ENCODE results near the gene EFHC2. TPM values are rescaled to one million over a fixed set of nuclear protein-coding genes. Genes with fewer than 3 reads are reported as not detected.
A peak's percentile ranks its signal among the peaks of the same experiment; 100 is the strongest.

EFHC2 gene
- total RNA-seq, 1 experiment from 2014 or later, result not detected

DNA sequence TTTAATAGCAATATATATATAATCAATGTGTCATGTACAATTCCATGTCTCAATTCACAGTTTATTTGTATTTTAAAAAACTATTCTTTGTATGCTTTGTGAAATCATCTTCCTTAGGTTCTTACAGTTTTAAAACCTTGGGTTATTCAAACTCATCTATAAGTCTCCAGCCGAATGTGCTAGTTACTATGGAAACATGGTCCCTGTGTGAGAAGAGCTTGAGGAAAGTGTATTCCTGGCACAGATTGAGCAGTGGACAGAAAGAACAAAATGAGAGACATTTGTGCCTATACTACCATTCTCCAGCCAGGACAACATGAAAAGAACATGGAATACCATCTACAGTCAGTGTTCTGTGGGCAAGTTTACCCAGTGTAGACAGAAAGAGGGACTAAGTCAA, 103.4 kb downstream of the EFHC2 start:
- Histone ChIP-seq H3K9me3 (ENCODE audit: low read length) (no peaks in the 10 kb centered on the region), H3K4me3 (ENCODE audit: low read length) (no peak overlapping the region), H3K36me3 (ENCODE audit: insufficient read depth, low read length) (no peaks in the 10 kb centered on the region), H3K79me2 (ENCODE audit: low read length) (no peaks in the 10 kb centered on the region), H3K9me2 (replicated peaks; ENCODE audit: insufficient read depth, low read length) (no peaks in the 10 kb centered on the region), H3K9ac (ENCODE audit: low read length) (no peak overlapping the region), H3K27me3 (ENCODE audit: low read length) (no peaks in the 10 kb centered on the region), H2AFZ (ENCODE audit: low read length) (no peak overlapping the region), H3K4me1 (ENCODE audit: low read length) (no peaks in the 10 kb centered on the region), H3K27ac (ENCODE audit: low read length) (no peak overlapping the region), H3K4me2 (ENCODE audit: low read depth, low read length, poor library complexity, severe bottlenecking) (no peak overlapping the region), H4K20me1 (ENCODE audit: insufficient read depth, low read depth, low read length) (no peaks in the 10 kb centered on the region)
- DNase-seq, result no peak

DNA sequence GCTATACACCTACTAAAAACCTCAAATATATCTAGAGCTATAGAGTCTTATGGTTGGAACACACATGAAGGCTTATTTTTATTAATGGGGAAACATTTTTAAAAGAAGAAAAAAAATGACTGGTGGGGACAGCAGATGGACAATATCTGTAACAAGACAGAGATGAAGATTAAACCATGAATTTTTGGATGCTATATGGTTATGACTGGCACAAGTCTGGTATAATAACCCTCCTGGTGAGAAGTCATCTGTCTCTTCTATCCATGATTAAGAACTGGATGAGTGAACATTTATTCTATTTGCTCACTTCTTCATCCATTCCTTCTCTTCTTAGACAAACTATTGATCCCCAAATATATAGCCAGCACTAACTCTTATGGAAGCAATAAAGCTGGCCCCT, 104.4 kb downstream of the EFHC2 start:
- Histone ChIP-seq H3K79me2 (ENCODE audit: low read length) (no peaks in the 10 kb centered on the region), H3K4me1 (ENCODE audit: low read length) (no peaks in the 10 kb centered on the region), H3K27ac (ENCODE audit: low read length) (no peak overlapping the region), H3K36me3 (ENCODE audit: insufficient read depth, low read length) (no peaks in the 10 kb centered on the region), H3K9ac (ENCODE audit: low read length) (no peak overlapping the region), H3K9me3 (ENCODE audit: low read length) (no peaks in the 10 kb centered on the region), H3K27me3 (ENCODE audit: low read length) (no peaks in the 10 kb centered on the region), H3K4me3 (ENCODE audit: low read length) (no peak overlapping the region), H3K9me2 (replicated peaks; ENCODE audit: insufficient read depth, low read length) (no peaks in the 10 kb centered on the region), H4K20me1 (ENCODE audit: insufficient read depth, low read depth, low read length) (no peaks in the 10 kb centered on the region), H2AFZ (ENCODE audit: low read length) (no peak overlapping the region), H3K4me2 (ENCODE audit: low read depth, low read length, poor library complexity, severe bottlenecking) (no peak overlapping the region)
- no peak for DNase-seq

DNA sequence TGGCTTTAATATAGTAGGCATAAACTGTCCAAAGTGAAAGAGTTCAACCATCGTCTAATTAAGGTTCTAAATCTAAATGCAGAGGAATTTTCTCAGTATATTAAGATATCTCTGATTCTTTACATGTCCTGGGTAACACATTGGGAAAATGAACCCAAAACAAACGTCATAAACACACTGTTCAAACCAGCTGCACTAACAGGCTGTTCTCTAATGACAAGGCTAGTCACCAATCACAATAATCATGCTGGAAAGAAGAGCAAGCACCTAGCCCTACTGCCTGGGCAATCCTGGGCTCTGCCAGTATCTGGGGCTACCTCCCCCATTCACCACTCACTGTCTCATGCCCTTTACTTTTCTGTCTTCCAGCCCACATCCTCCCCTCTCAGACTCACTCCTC, 107.9 kb downstream of the EFHC2 start:
- Histone ChIP-seq H3K27me3 (ENCODE audit: low read length) (no peaks in the 10 kb centered on the region), H3K9me3 (ENCODE audit: low read length) (no peaks in the 10 kb centered on the region), H2AFZ (ENCODE audit: low read length) (no peak overlapping the region), H3K79me2 (ENCODE audit: low read length) (no peaks in the 10 kb centered on the region), H3K9ac (ENCODE audit: low read length) (no peak overlapping the region), H3K36me3 (ENCODE audit: insufficient read depth, low read length) (no peaks in the 10 kb centered on the region), H3K27ac (ENCODE audit: low read length) (no peak overlapping the region), H3K9me2 (replicated peaks; ENCODE audit: insufficient read depth, low read length) (no peaks in the 10 kb centered on the region), H4K20me1 (ENCODE audit: insufficient read depth, low read depth, low read length) (no peaks in the 10 kb centered on the region), H3K4me3 (ENCODE audit: low read length) (no peak overlapping the region), H3K4me2 (ENCODE audit: low read depth, low read length, poor library complexity, severe bottlenecking) (no peak overlapping the region), H3K4me1 (ENCODE audit: low read length) (no peaks in the 10 kb centered on the region)
- no peak for DNase-seq

DNA sequence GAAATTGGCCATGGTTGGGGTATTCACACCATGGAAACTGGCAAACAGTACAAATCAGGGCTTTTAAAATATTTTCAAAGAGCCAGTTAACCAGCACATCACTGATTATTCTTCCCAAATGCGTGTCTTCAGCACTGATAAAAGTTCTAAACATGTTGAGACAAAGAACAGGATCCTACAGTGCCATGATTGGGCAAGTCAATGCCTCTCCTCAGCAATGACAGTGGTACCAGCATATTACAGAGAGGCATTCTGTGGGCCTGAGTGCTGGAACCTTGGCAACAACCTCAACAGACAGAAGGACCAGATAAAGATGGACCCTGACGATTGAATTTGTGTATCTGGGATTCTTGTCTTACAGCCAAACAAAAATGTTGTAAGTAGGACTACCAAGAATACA, 108.9 kb downstream of the EFHC2 start:
- Histone ChIP-seq H3K36me3 (ENCODE audit: insufficient read depth, low read length) (no peaks in the 10 kb centered on the region), H3K9ac (ENCODE audit: low read length) (no peak overlapping the region), H3K79me2 (ENCODE audit: low read length) (no peaks in the 10 kb centered on the region), H3K4me2 (ENCODE audit: low read depth, low read length, poor library complexity, severe bottlenecking) (no peak overlapping the region), H3K27me3 (ENCODE audit: low read length) (no peaks in the 10 kb centered on the region), H2AFZ (ENCODE audit: low read length) (no peak overlapping the region), H3K4me1 (ENCODE audit: low read length) (no peaks in the 10 kb centered on the region), H3K4me3 (ENCODE audit: low read length) (no peak overlapping the region), H3K9me2 (replicated peaks; ENCODE audit: insufficient read depth, low read length) (no peaks in the 10 kb centered on the region), H4K20me1 (ENCODE audit: insufficient read depth, low read depth, low read length) (no peaks in the 10 kb centered on the region), H3K27ac (ENCODE audit: low read length) (no peak overlapping the region), H3K9me3 (ENCODE audit: low read length) (no peaks in the 10 kb centered on the region)
- DNase-seq, result no peak

DNA sequence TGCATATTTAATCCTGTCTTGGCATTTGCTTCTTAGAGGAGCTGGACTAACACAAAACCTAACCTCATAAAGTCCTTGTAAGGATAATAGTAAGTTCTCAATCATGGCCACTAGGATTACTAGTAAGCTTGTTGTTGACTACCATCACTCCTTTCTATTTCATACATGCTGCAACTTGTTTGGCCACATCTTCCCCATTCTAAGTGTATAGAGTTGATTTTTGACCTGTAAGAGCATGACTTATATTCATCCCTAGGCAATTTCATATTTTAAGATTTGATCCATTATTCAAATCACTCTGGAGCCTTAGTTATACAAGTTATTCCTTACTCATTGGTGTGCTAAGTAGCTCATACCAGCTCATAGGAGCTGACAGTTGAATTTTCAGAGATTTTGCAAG, 109.4 kb downstream of the EFHC2 start:
- Histone ChIP-seq H3K36me3 (ENCODE audit: insufficient read depth, low read length) (no peaks in the 10 kb centered on the region), H3K4me2 (ENCODE audit: low read depth, low read length, poor library complexity, severe bottlenecking) (no peak overlapping the region), H2AFZ (ENCODE audit: low read length) (no peak overlapping the region), H3K4me1 (ENCODE audit: low read length) (no peaks in the 10 kb centered on the region), H3K4me3 (ENCODE audit: low read length) (no peak overlapping the region), H3K79me2 (ENCODE audit: low read length) (no peaks in the 10 kb centered on the region), H3K9ac (ENCODE audit: low read length) (no peak overlapping the region), H3K9me2 (replicated peaks; ENCODE audit: insufficient read depth, low read length) (no peaks in the 10 kb centered on the region), H3K27ac (ENCODE audit: low read length) (no peak overlapping the region), H3K27me3 (ENCODE audit: low read length) (no peaks in the 10 kb centered on the region), H4K20me1 (ENCODE audit: insufficient read depth, low read depth, low read length) (no peaks in the 10 kb centered on the region), H3K9me3 (ENCODE audit: low read length) (no peaks in the 10 kb centered on the region)
- no peak for DNase-seq

DNA sequence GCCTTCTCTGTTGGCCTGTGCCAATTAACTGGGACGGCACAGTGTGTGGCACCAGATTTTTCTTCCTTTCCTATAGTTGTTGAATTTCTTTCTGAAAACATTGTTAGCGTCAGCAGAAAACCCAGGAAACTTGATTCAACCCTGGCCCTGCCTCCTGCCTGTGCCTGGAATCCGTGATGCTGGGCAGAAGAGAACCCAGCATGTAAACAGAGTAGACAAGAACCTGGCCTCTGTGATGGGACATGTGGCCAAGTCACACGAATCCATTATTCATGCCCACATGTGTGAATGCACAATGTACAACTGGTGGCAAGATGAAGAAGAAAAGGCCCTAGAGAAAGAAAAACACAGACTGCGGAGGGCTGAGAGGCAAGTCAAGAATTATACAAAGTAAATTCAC, 111.4 kb downstream of the EFHC2 start:
- Histone ChIP-seq H4K20me1 (ENCODE audit: insufficient read depth, low read depth, low read length) (no peaks in the 10 kb centered on the region), H3K27ac (ENCODE audit: low read length) (no peak overlapping the region), H2AFZ (ENCODE audit: low read length) (no peak overlapping the region), H3K4me2 (ENCODE audit: low read depth, low read length, poor library complexity, severe bottlenecking) (no peak overlapping the region), H3K36me3 (ENCODE audit: insufficient read depth, low read length) (no peaks in the 10 kb centered on the region), H3K4me1 (ENCODE audit: low read length) (no peaks in the 10 kb centered on the region), H3K4me3 (ENCODE audit: low read length) (no peak overlapping the region), H3K9me3 (ENCODE audit: low read length) (no peaks in the 10 kb centered on the region), H3K79me2 (ENCODE audit: low read length) (no peaks in the 10 kb centered on the region), H3K9ac (ENCODE audit: low read length) (no peak overlapping the region), H3K9me2 (replicated peaks; ENCODE audit: insufficient read depth, low read length) (no peaks in the 10 kb centered on the region), H3K27me3 (ENCODE audit: low read length) (no peaks in the 10 kb centered on the region)
- no peak for DNase-seq

DNA sequence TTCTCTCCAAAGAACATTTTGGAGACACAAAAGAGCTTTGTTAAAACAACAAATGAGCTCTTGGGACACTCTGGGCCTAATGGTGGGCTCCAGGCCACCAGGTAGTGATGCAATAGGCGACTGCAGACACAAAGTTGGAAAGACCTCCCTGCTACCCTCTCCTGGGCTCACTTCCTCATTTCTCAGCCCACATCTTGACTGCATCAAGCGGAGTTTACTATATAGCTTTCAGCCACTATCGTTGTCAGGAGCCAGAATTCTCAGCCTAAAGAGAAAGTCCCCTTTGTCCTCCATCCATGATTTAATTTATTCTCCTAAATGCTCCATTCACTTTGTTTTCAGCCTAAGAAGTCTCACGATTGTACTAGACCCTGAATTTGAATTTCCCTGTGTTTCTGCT, 114.9 kb downstream of the EFHC2 start:
- H3K27me3 ChIP-seq (ENCODE audit: low read length), result no peaks in the 10 kb centered on the region
- no peaks in the 10 kb centered on the region for H3K9me2 ChIP-seq (replicated peaks; ENCODE audit: insufficient read depth, low read length)
- no peaks in the 10 kb centered on the region for H4K20me1 ChIP-seq (ENCODE audit: insufficient read depth, low read depth, low read length)
- H2AFZ ChIP-seq (ENCODE audit: low read length), result no peak overlapping the region
- no peak overlapping the region for H3K4me3 ChIP-seq (ENCODE audit: low read length)
- peak; percentile 48 for DNase-seq
- H3K27ac ChIP-seq (ENCODE audit: low read length), result no peak overlapping the region
- no peaks in the 10 kb centered on the region for H3K9me3 ChIP-seq (ENCODE audit: low read length)
- H3K4me1 ChIP-seq (ENCODE audit: low read length), result no peaks in the 10 kb centered on the region
- no peaks in the 10 kb centered on the region for H3K79me2 ChIP-seq (ENCODE audit: low read length)
- H3K36me3 ChIP-seq (ENCODE audit: insufficient read depth, low read length), result no peaks in the 10 kb centered on the region
- H3K9ac ChIP-seq (ENCODE audit: low read length), result no peak overlapping the region
- H3K4me2 ChIP-seq (ENCODE audit: low read depth, low read length, poor library complexity, severe bottlenecking), result no peak overlapping the region

DNA sequence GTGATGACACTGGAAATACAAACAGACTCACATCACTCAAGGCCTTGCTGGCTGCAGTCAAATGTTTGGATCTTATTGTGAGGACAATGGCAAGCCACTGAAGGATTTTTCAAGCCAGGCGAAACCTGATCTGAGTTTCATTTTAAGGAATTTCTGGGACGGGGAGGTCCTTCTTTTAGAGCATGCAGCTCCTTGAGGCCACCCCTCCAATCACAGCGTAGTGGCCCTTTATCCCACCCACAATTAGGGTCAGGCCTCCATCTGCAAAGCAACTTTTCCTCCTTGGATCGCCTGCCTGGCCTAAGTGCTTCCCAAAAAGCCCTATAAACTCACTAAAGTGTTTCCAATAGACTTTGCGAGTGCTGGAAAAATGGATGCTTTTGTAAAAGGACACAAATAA, 115.5 kb downstream of the EFHC2 start:
- Histone ChIP-seq H3K36me3 (ENCODE audit: insufficient read depth, low read length) (no peaks in the 10 kb centered on the region), H3K4me1 (ENCODE audit: low read length) (no peaks in the 10 kb centered on the region), H3K27ac (ENCODE audit: low read length) (no peak overlapping the region), H3K4me3 (ENCODE audit: low read length) (no peak overlapping the region), H3K27me3 (ENCODE audit: low read length) (no peaks in the 10 kb centered on the region), H3K9me3 (ENCODE audit: low read length) (no peaks in the 10 kb centered on the region), H2AFZ (ENCODE audit: low read length) (no peak overlapping the region), H3K79me2 (ENCODE audit: low read length) (no peaks in the 10 kb centered on the region), H3K4me2 (ENCODE audit: low read depth, low read length, poor library complexity, severe bottlenecking) (no peak overlapping the region), H4K20me1 (ENCODE audit: insufficient read depth, low read depth, low read length) (no peaks in the 10 kb centered on the region), H3K9ac (ENCODE audit: low read length) (no peak overlapping the region), H3K9me2 (replicated peaks; ENCODE audit: insufficient read depth, low read length) (no peaks in the 10 kb centered on the region)
- DNase-seq, result no peak

DNA sequence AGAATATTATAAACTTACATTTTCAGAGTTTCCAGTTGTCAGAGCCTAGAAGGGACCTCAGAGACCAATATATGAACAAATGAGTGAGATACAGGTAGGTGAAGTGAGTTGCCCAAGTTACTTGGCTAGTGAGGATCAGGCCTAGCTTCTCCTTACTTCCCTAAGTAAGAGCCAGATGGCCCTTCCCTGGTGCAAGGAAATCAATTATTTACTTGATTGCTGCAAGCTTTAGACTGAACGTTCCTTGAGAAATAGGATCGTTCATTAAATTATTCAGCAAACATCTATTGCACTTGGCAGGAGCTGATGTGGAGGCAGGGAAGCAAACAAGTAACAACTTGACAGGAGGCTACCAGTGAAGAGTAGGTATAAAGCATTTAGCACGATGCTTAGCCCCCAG, 117.8 kb downstream of the EFHC2 start:
- no peaks in the 10 kb centered on the region for H3K9me2 ChIP-seq (replicated peaks; ENCODE audit: insufficient read depth, low read length)
- no peak overlapping the region for H3K4me3 ChIP-seq (ENCODE audit: low read length)
- H3K4me1 ChIP-seq (ENCODE audit: low read length), result no peaks in the 10 kb centered on the region
- H3K27ac ChIP-seq (ENCODE audit: low read length), result no peak overlapping the region
- no peaks in the 10 kb centered on the region for H3K79me2 ChIP-seq (ENCODE audit: low read length)
- H3K27me3 ChIP-seq (ENCODE audit: low read length), result no peaks in the 10 kb centered on the region
- no peaks in the 10 kb centered on the region for H3K36me3 ChIP-seq (ENCODE audit: insufficient read depth, low read length)
- H3K4me2 ChIP-seq (ENCODE audit: low read depth, low read length, poor library complexity, severe bottlenecking), result no peak overlapping the region
- H2AFZ ChIP-seq (ENCODE audit: low read length), result no peak overlapping the region
- H3K9me3 ChIP-seq (ENCODE audit: low read length), result no peaks in the 10 kb centered on the region
- H4K20me1 ChIP-seq (ENCODE audit: insufficient read depth, low read depth, low read length), result no peaks in the 10 kb centered on the region
- no peak for DNase-seq
- no peak overlapping the region for H3K9ac ChIP-seq (ENCODE audit: low read length)

Measured in Karpas-422 (cell line).